SU-DHL-6 (cell line): ENCODE results near the gene TTBK1.

Source experiments
- H2AFZ ChIP-seq: fragments of 200-600 bp; sonication (generic); 2 replicates; pipeline ENCODE4 v1.6.1; 2014; ENCODE audit warnings: low read depth, mild to moderate bottlenecking, moderate library complexity, mixed read lengths, antibody characterized with exemption, low read length; ENCODE audit not compliant: severe bottlenecking
- H3F3A ChIP-seq: fragments of 200-600 bp; shearing (Covaris generic); 2 replicates; pipeline ENCODE4 v1.6.0; 2016; ENCODE audit warnings: antibody characterized with exemption, mild to moderate bottlenecking; ENCODE audit not compliant: insufficient read depth
- H3K27ac ChIP-seq: fragments of 200-600 bp; sonication (generic); 2 replicates; pipeline ENCODE4 v1.5.1; 2016; ENCODE audit warnings: low read depth, mild to moderate bottlenecking, low read length, moderate library complexity, mixed read lengths
- H3K27me3 ChIP-seq: fragments of 200-600 bp; sonication (generic), shearing (Covaris generic); 2 replicates; pipeline ENCODE4 v1.6.0; 2014; ENCODE audit warnings: mild to moderate bottlenecking, low read length
- H3K36me3 ChIP-seq: fragments of 200-600 bp; sonication (generic); 2 replicates; pipeline ENCODE4 v1.6.1; 2014; ENCODE audit warnings: mild to moderate bottlenecking, low read length, mixed read lengths
- H3K4me2 ChIP-seq: fragments of 300-600, 200-600 bp; shearing (Covaris generic), sonication (generic); 2 replicates; pipeline ENCODE4 v1.6.0; 2014; ENCODE audit warnings: low read length, low read depth, mild to moderate bottlenecking; ENCODE audit not compliant: poor library complexity, severe bottlenecking
- H3K4me3 ChIP-seq: fragments of 200-600 bp; sonication (generic); 2 replicates; pipeline ENCODE4 v1.5.1; 2014; ENCODE audit warnings: antibody characterized with exemption, low read length, mild to moderate bottlenecking, mixed read lengths; ENCODE audit not compliant: insufficient read depth, poor library complexity, severe bottlenecking
- H3K79me2 ChIP-seq: fragments of 200-600 bp; sonication (generic); 2 replicates; pipeline ENCODE4 v1.6.1; 2014; ENCODE audit warnings: mild to moderate bottlenecking, low read length, moderate library complexity; ENCODE audit not compliant: insufficient read depth
- H3K9ac ChIP-seq: fragments of 200-600 bp; sonication (generic); 2 replicates; pipeline ENCODE4 v1.7.0; 2014; ENCODE audit warnings: mild to moderate bottlenecking, low read length
- H3K9me2 ChIP-seq: fragments of 200-600 bp; sonication (generic); replicated peaks from 2 replicates; pipeline ENCODE4 v1.6.1; 2014; ENCODE audit warnings: low read length; ENCODE audit not compliant: insufficient read depth
- H3K9me3 ChIP-seq: fragments of 200-600 bp; sonication (generic); 2 replicates; pipeline ENCODE4 v1.6.1; 2014; ENCODE audit warnings: low read length, mixed read lengths; ENCODE audit not compliant: insufficient read depth
- H4K20me1 ChIP-seq: fragments of 200-600 bp; sonication (generic); 2 replicates; pipeline ENCODE4 v1.6.1; 2014; ENCODE audit warnings: low read depth, mild to moderate bottlenecking, antibody characterized with exemption, low read length, moderate library complexity, mixed read lengths
- CTCF ChIP-seq: fragments of 200-600 bp; sonication (generic); IDR thresholded peaks from one replicate; pipeline ENCODE4 v1.5.1; 2017; ENCODE audit warnings: antibody characterized with exemption, mild to moderate bottlenecking, low read length, moderate library complexity; ENCODE audit not compliant: insufficient read depth, poor library complexity, severe bottlenecking
- EZH2phosphoT487 ChIP-seq: fragments of 200-600 bp; sonication (generic), shearing (Covaris generic); conservative IDR thresholded peaks from 2 replicates; pipeline ENCODE4 v1.6.1; 2018; ENCODE audit warnings: mild to moderate bottlenecking, antibody characterized with exemption, low read length, moderate library complexity, mixed read lengths

Gene TTBK1

GRCh38 chr6:43271103-43271815 is 28.0 kb downstream of the TTBK1 start:
- no peak overlapping the region for H3K27ac ChIP-seq
- peak overlapping the region; percentile 4 for H3K4me2 ChIP-seq
- H3F3A ChIP-seq = no peaks in the 10 kb centered on the region; the same call in 1 of the 2 replicates
- no peaks in the 10 kb centered on the region for H3K36me3 ChIP-seq
- H2AFZ ChIP-seq = no peak overlapping the region
- TF ChIP-seq EZH2phosphoT487 (no peak), CTCF (no peak)
- no peaks in the 10 kb centered on the region for H4K20me1 ChIP-seq
- H3K27me3 ChIP-seq = no peaks in the 10 kb centered on the region
- no peaks in the 10 kb centered on the region for H3K79me2 ChIP-seq
- no peak overlapping the region for H3K4me3 ChIP-seq
- no peaks in the 10 kb centered on the region for H3K9me3 ChIP-seq
- no peaks in the 10 kb centered on the region for H3K9me2 ChIP-seq
- no peak overlapping the region for H3K9ac ChIP-seq

GRCh38 chr6:43271944-43272343 is 28.7 kb downstream of the TTBK1 start:
- Histone ChIP-seq H3F3A (no peaks in the 10 kb centered on the region; the same call in 1 of the 2 replicates), H3K9me3 (no peaks in the 10 kb centered on the region), H3K27me3 (no peaks in the 10 kb centered on the region), H4K20me1 (no peaks in the 10 kb centered on the region), H3K9ac (no peak overlapping the region), H3K27ac (no peak overlapping the region), H3K79me2 (no peaks in the 10 kb centered on the region), H2AFZ (no peak overlapping the region), H3K36me3 (no peaks in the 10 kb centered on the region), H3K4me2 (no peak overlapping the region), H3K9me2 (no peaks in the 10 kb centered on the region), H3K4me3 (no peak overlapping the region)
- no peak for TF ChIP-seq EZH2phosphoT487
- no peak for TF ChIP-seq CTCF

- Histone ChIP-seq H3K4me3 (no peak overlapping the region), H2AFZ (no peak overlapping the region), H3K9me2 (no peaks in the 10 kb centered on the region), H3K4me2 (no peak overlapping the region), H3K27ac (no peak overlapping the region), H3K27me3 (no peaks in the 10 kb centered on the region), H3F3A (no peaks in the 10 kb centered on the region; the same call in 1 of the 2 replicates), H3K79me2 (no peaks in the 10 kb centered on the region), H3K9me3 (no peaks in the 10 kb centered on the region), H4K20me1 (no peaks in the 10 kb centered on the region), H3K9ac (no peak overlapping the region), H3K36me3 (no peaks in the 10 kb centered on the region)
- TF ChIP-seq EZH2phosphoT487 (no peak), CTCF (no peak)
Measured at GRCh38 chr6:43273707-43274106, 30.4 kb downstream of the TTBK1 start.
